ENCODE measurements around the gene RPUSD1. TPM values are rescaled to one million over a fixed set of nuclear protein-coding genes. Genes with fewer than 3 reads are reported as not detected.
A peak's percentile ranks its signal among the peaks of the same experiment; 100 is the strongest.

The RPUSD1 gene
- total and polyA plus RNA-seq, 12 donors, result 5.8 to 23.3 (median 8.2) TPM

DNA sequence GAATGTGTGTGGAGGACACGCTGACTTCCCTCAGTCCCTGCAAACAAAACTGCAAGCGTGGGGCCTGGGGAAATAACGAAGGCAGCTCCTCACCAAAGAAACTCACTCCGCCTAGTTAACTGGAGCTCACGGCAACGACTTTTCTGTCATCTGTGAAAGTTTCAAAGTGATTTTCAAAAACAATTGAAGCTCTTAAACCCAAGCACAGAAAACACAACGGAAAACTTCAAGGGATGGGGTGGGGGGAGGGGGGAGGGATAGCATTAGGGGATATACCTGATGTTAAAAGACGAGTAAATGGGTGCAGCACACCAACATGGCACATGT is 15.5 kb upstream of the RPUSD1 start:
- peaks cover 0 to 50% (median 44%) of the 10 kb centered on the region in 7 donors for H3K27me3 ChIP-seq
- no peaks in the 10 kb centered on the region for H3K36me3 ChIP-seq
- ATAC-seq (no peak), DNase-seq (no peak)
- H3K27ac ChIP-seq, result no peak overlapping the region
- TF ChIP-seq, protein P1, sequence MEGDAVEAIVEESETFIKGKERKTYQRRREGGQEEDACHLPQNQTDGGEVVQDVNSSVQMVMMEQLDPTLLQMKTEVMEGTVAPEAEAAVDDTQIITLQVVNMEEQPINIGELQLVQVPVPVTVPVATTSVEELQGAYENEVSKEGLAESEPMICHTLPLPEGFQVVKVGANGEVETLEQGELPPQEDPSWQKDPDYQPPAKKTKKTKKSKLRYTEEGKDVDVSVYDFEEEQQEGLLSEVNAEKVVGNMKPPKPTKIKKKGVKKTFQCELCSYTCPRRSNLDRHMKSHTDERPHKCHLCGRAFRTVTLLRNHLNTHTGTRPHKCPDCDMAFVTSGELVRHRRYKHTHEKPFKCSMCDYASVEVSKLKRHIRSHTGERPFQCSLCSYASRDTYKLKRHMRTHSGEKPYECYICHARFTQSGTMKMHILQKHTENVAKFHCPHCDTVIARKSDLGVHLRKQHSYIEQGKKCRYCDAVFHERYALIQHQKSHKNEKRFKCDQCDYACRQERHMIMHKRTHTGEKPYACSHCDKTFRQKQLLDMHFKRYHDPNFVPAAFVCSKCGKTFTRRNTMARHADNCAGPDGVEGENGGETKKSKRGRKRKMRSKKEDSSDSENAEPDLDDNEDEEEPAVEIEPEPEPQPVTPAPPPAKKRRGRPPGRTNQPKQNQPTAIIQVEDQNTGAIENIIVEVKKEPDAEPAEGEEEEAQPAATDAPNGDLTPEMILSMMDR (IDR thresholded peaks at IDR 0.05), result no peak
- peaks cover 0 to 30% (median 17%) of the 10 kb centered on the region in 9 donors for H3K4me1 ChIP-seq
- WGBS, 2 donors, result 44 to 54% methylated on average over 8 of the region's 8 CpGs
- no peaks in the 10 kb centered on the region for H3K9me3 ChIP-seq
- H3K4me3 ChIP-seq, result no peak overlapping the region
- intact Hi-C loops (cut with DNase I), result loop anchor here in 1 of 10 donors (10.0 kb wide), 1 partner anchor 401 kb away; no protein-coding TSS in a partner anchor

DNA sequence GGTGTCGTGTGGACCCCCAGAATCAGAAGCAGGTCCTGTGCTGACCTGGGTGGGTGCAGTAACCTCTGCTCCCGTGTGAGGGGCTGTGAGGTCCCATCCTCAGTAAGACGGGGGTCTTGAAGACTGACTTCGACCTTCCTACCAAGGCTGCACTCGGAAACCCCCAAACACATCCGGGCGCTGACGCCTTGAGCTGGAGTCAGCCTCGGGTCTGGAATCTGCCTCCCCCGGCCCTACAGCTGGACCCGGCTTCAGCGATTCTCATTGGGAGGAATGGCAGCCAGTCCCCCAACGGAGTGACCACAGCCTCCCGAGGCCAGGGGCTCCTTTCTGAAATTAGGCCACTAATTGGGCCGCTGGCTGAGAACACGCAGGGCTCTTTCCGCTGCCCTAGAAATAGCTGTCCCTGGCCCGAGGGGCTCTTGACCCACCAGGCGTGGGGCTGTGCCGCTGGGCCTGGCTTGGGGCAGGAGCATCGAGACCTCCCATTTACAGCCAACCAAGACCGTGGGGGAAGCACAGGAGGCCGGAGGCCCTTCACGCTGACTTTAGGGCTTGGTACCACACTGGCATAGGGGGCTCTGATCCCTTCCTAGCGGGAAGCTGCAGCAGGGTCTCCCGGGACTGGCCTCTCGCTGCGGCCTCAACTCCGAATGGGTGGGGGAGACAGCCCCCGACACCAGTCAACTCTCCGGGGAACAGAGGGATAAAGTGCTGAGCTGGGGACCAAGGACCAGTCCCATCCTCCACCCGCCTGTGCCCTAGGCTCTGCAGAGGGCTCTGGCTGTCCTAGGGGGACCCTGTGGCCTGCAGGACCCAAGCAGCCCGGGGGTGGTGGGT is 15.0 kb upstream of the RPUSD1 start:
- WGBS, 2 donors, result 63 to 67% methylated on average over 33 of the region's 33 CpGs
- no peak overlapping the region for H3K27ac ChIP-seq
- no peaks in the 10 kb centered on the region for H3K36me3 ChIP-seq
- H3K4me3 ChIP-seq, result no peak overlapping the region
- H3K4me1 ChIP-seq, result peaks cover 0 to 24% (median 13%) of the 10 kb centered on the region in 9 donors
- no peaks in the 10 kb centered on the region for H3K9me3 ChIP-seq
- peaks cover 0 to 53% (median 45%) of the 10 kb centered on the region in 7 donors for H3K27me3 ChIP-seq
- TF ChIP-seq, protein P1 (IDR thresholded peaks at IDR 0.05), result no peak
- no peak for DNase-seq
- intact Hi-C loops (cut with DNase I), result loop anchor here in 1 of 10 donors (10.0 kb wide), 1 partner anchor 402 kb away; no protein-coding TSS in a partner anchor
- no peak for ATAC-seq

DNA sequence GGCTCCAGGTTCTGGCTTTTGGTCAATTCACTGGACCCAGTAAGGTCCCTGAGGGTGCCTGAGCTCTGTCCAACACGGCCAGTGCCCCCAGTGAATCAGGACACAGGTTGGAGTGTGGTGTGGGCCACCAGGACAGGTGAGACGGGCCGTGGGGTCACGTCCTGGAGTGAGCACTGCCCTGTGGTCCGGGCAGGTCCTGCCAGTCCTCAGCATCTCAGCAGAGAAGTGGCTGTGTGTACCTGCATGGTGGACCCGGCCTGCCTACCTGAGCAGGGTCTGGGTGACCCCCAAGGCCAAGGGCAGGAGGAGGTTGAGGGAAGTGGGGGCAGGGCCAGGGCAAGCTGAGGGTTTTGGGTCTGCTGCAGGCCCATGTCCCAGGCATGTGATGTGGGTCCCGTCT is 14.3 kb upstream of the RPUSD1 start:
- DNase-seq (no peak), ATAC-seq (no peak)
- Histone ChIP-seq H3K9me3 (no peaks in the 10 kb centered on the region), H3K36me3 (no peaks in the 10 kb centered on the region), H3K4me3 (no peak overlapping the region), H3K27ac (no peak overlapping the region), H3K4me1 (peaks cover 0 to 21% (median 11%) of the 10 kb centered on the region in 9 donors), H3K27me3 (peaks cover 0 to 56% (median 45%) of the 10 kb centered on the region in 7 donors)
- TF ChIP-seq, protein P1 (IDR thresholded peaks at IDR 0.05), result no peak
- 67 to 71% methylated on average over 7 of the region's 7 CpGs for WGBS, 2 donors
- intact Hi-C loops (cut with DNase I), result loop anchor here in 1 of 10 donors (10.0 kb wide), 1 partner anchor 402 kb away; no protein-coding TSS in a partner anchor

DNA sequence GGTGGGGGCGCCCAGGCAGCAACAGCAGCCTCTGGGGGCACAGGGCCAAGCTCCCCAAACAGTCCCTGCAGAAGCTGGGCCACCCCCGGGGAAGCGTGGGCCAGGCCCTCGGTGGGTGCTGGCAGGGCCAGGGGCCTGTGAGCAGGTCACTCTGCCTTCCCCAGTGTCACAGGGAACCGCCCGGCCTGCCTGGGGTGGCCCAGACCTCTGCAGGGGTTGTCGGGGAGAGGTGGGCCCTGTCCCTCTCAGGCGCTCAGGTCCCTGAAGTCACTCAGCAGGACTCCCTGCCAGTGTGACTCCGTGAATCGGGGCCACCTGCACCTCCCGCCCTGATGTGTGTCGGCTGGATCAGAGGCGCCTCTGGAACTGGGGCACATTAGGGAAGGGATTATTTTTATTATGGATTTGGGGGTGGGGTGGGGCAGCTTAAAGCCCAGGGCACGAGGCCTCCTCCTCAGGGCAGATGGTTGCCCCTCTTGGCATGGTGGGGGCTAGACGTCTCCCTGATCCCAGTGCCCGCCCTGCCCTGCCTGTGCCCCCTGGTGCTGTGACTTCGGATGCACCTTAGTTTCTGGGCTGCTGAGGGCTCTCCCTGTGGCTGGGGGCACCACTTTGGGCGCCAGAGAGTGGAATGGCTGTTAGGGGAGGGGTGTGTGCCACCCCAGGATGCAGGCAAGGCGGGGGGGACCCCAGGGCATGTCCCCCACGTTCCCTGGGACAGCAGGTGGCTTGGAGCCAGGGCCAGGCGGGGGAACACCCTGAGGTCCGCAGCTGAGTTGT is 13.6 kb upstream of the RPUSD1 start:
- WGBS, 2 donors, result 54 to 59% methylated on average over 22 of the region's 22 CpGs
- DNase-seq, result no peak
- TF ChIP-seq, protein P1 (IDR thresholded peaks at IDR 0.05), result no peak
- Histone ChIP-seq H3K4me3 (no peak overlapping the region), H3K27me3 (peaks cover 0 to 56% (median 48%) of the 10 kb centered on the region in 7 donors), H3K27ac (no peak overlapping the region), H3K9me3 (no peaks in the 10 kb centered on the region), H3K36me3 (no peaks in the 10 kb centered on the region), H3K4me1 (peaks cover 0 to 17% (median 7%) of the 10 kb centered on the region in 9 donors)
- intact Hi-C loops (cut with DNase I), result loop anchor here in 1 of 10 donors (10.0 kb wide), 1 partner anchor 403 kb away; no protein-coding TSS in a partner anchor
- ATAC-seq, result peak in 1 of 8 donors; percentile 6

All from heart right ventricle (tissue), 16 donors.